HCT116 (cell line): ENCODE measurements around the gene ABHD12. TPM values are rescaled to one million over a fixed set of nuclear protein-coding genes. Genes with fewer than 3 reads are reported as not detected.
"Not testable (repeated sequence)": the region's sequence is repeated elsewhere in the genome, so short reads cannot be mapped to it uniquely, and the experiment has no call there.

Experiments used
- ATAC-seq: fragments of 200-7000 bp; cut with Tn5 transposase; 2 replicates; pipeline ENCODE4 v1.9.1; 2020; ENCODE audit warnings: mild to moderate bottlenecking, moderate library complexity
- BruUV-seq: library from RNA; stranded (reverse); fragments of 400-500 nt; replicated peaks from 2 replicates; lab custom pipeline; 2021; lab: Mats Ljungman, UMichigan
- CTCF ChIA-PET: fragments of 300-600 bp; sonication (Branson Sonifier 250); formaldehyde crosslinking; loops from one replicate; lab custom pipeline; 2021; ENCODE audit warnings: antibody characterized with exemption; lab: Charles Lee
- POLR2A ChIA-PET: fragments of 300-600, 350-600 bp; sonication (Branson Sonifier 250); formaldehyde crosslinking; loops from one replicate; lab custom pipeline; 2021; ENCODE audit warnings: antibody characterized with exemption; lab: Charles Lee
- RAD21 ChIA-PET, 2 experiments: fragments of 300-600 bp; sonication (Branson Sonifier 250); formaldehyde crosslinking; loops; one replicate each; lab custom pipeline; 2023; ENCODE audit warnings: low total read pairs in 2 of 2; ENCODE audit not compliant: uncharacterized antibody in 2 of 2, unreplicated experiment in 2 of 2, low non-redundant PET in 1 of 2; lab: Charles Lee
- DNase-seq: peaks from one replicate; pipeline ENCODE4 v3.0.0-alpha.2; 2010; ENCODE audit warnings: low read depth, low spot score
- H2AFZ ChIP-seq: fragments of 200-600 bp; shearing (Covaris generic), sonication (generic); 2 replicates; pipeline ENCODE4 v1.6.1; 2017; ENCODE audit warnings: low read depth, mixed run types, mixed read lengths, antibody characterized with exemption, low read length; ENCODE audit not compliant: poor library complexity, severe bottlenecking
- H3K27ac ChIP-seq: 2 replicates; pipeline ENCODE4 v1.5.1; 2012; ENCODE audit warnings: low read depth, low read length
- H3K27me3 ChIP-seq: fragments of 200-600 bp; sonication (generic); 2 replicates; pipeline ENCODE4 v1.6.1; 2016; ENCODE audit warnings: mixed run types, low read length, mixed read lengths; ENCODE audit not compliant: insufficient read depth
- H3K36me3 ChIP-seq, 2 experiments: fragments of 200-500 bp in 1 of 2; fragments of 200-600 bp in 1 of 2; sonication (Bioruptor generic) in 1 of 2; sonication (generic) in 1 of 2; 2 replicates each; pipeline versions ENCODE4 v1.5.1 to v1.6.1; 2014 to 2016; ENCODE audit warnings: low read length in 2 of 2, inconsistent platforms in 1 of 2, mixed read lengths in 1 of 2, mixed run types in 1 of 2; ENCODE audit not compliant: insufficient read depth in 2 of 2, control insufficient read depth in 1 of 2
- H3K4me1 ChIP-seq, 2 experiments: fragments of 200-600 bp in 1 of 2; sonication (generic) in 1 of 2; 2 replicates each; pipeline versions ENCODE4 v1.5.1 to v1.6.1; 2012 to 2017; ENCODE audit warnings: low read length in 2 of 2, inconsistent platforms in 1 of 2, mild to moderate bottlenecking in 1 of 2, mixed read lengths in 1 of 2, mixed run types in 1 of 2, moderate library complexity in 1 of 2; ENCODE audit not compliant: insufficient read depth in 2 of 2, control insufficient read depth in 1 of 2
- H3K4me2 ChIP-seq: fragments of 200-600 bp; sonication (generic); 2 replicates; pipeline ENCODE4 v1.6.1; 2017; ENCODE audit warnings: mixed run types, low read length, mixed read lengths
- H3K4me3 ChIP-seq, 2 experiments: fragments of 200-600 bp in 1 of 2; sonication (generic) in 1 of 2; replicated peaks in 1 of 2; 2 replicates each; pipeline ENCODE4 v1.5.1; 2011 to 2016; ENCODE audit warnings: low read length in 2 of 2, control low read depth in 1 of 2, low read depth in 1 of 2, mild to moderate bottlenecking in 1 of 2, mixed read lengths in 1 of 2, mixed run types in 1 of 2
- H3K79me2 ChIP-seq: fragments of 200-600 bp; sonication (generic); 2 replicates; pipeline ENCODE4 v1.6.1; 2017; ENCODE audit warnings: mild to moderate bottlenecking, mixed run types, low read length, moderate library complexity, mixed read lengths; ENCODE audit not compliant: insufficient read depth
- H3K9ac ChIP-seq: fragments of 200-600 bp; sonication (generic); 2 replicates; pipeline ENCODE4 v1.6.1; 2016; ENCODE audit warnings: low read length, mixed read lengths
- H3K9me2 ChIP-seq: fragments of 200-600 bp; sonication (generic), shearing (Covaris generic); 2 replicates; pipeline ENCODE4 v1.6.1; 2017; ENCODE audit warnings: mixed run types, mild to moderate bottlenecking, moderate library complexity; ENCODE audit not compliant: insufficient read depth
- H3K9me3 ChIP-seq, 2 experiments: fragments of 200-500 bp in 1 of 2; fragments of 200-600 bp in 1 of 2; sonication (Bioruptor generic) in 1 of 2; sonication (generic) in 1 of 2; 2 replicates each; pipeline ENCODE4 v1.6.1; 2014 to 2017; ENCODE audit warnings: low read length in 2 of 2, mixed read lengths in 2 of 2, inconsistent platforms in 1 of 2, low read depth in 1 of 2, mild to moderate bottlenecking in 1 of 2, mixed run types in 1 of 2, moderate library complexity in 1 of 2; ENCODE audit not compliant: control insufficient read depth in 1 of 2, insufficient read depth in 1 of 2
- H4K20me1 ChIP-seq: fragments of 200-600 bp; sonication (generic), shearing (Covaris generic); 2 replicates; pipeline ENCODE4 v1.6.1; 2017; ENCODE audit warnings: mixed run types, mild to moderate bottlenecking, moderate library complexity; ENCODE audit not compliant: insufficient read depth
- EGR1 ChIP-seq: IDR thresholded peaks from 2 replicates; pipeline ENCODE4 v1.6.1; 2012; ENCODE audit warnings: low read depth
- RAD21 ChIP-seq: IDR thresholded peaks from 2 replicates; pipeline ENCODE4 v1.6.1; 2012; ENCODE audit warnings: low read depth, mild to moderate bottlenecking
- SRF ChIP-seq: IDR thresholded peaks from 2 replicates; pipeline ENCODE4 v1.6.1; 2012; ENCODE audit warnings: low read depth
- intact Hi-C: fragments of 100-400 bp; cut with micrococcal nuclease; formaldehyde crosslinking; loops from 2 replicates; pipeline ENCODE4 v1.10.0; 2022
- total RNA-seq: library from RNA; stranded (reverse); gene quantifications from one replicate; pipeline ENCODE4 v1.2.1, GENCODE V29; 2021; ENCODE audit not compliant: unreplicated experiment
- TF ChIP-seq, protein P1 (sequence below), 3 experiments: fragments of 200-600 bp in 1 of 3; sonication (generic) in 1 of 3; IDR thresholded peaks in 2 of 3; conservative IDR thresholded peaks in 1 of 3; 2 replicates each; pipeline ENCODE4 v1.5.1; 2012 to 2017; ENCODE audit warnings: low read depth in 2 of 3, low read length in 2 of 3, antibody characterized with exemption in 1 of 3, borderline replicate concordance in 1 of 3, control low read depth in 1 of 3, mild to moderate bottlenecking in 1 of 3, mixed read lengths in 1 of 3, mixed run types in 1 of 3, moderate library complexity in 1 of 3; ENCODE audit not compliant: insufficient read depth in 1 of 3
- TF ChIP-seq, protein P2 (sequence below): IDR thresholded peaks from 2 replicates; pipeline ENCODE4 v1.6.1; 2012

The ABHD12 gene
- total RNA-seq, 1 experiment from 2014 or later = 31.7 TPM

DNA sequence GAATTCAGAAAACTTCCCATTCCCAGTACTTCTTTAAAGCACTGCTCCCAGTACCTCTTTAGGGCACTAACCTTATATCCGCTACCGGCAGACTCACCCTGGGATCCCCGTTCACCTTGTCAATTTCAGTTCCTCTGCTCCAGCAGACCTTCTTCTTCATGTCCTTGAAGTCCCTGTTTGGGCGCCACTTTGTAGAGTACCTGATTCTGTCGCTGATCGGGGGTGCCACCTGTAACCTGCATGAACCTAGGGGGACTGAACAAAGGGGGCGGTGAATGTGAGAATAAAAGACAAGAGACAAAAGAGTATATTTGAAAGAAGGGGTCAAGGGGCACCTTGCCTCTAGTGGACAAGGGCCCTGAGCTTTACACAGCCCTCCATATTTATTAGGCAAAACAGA, 11.9 kb upstream of the ABHD12 start (continued):
- TF ChIP-seq, protein P1, sequence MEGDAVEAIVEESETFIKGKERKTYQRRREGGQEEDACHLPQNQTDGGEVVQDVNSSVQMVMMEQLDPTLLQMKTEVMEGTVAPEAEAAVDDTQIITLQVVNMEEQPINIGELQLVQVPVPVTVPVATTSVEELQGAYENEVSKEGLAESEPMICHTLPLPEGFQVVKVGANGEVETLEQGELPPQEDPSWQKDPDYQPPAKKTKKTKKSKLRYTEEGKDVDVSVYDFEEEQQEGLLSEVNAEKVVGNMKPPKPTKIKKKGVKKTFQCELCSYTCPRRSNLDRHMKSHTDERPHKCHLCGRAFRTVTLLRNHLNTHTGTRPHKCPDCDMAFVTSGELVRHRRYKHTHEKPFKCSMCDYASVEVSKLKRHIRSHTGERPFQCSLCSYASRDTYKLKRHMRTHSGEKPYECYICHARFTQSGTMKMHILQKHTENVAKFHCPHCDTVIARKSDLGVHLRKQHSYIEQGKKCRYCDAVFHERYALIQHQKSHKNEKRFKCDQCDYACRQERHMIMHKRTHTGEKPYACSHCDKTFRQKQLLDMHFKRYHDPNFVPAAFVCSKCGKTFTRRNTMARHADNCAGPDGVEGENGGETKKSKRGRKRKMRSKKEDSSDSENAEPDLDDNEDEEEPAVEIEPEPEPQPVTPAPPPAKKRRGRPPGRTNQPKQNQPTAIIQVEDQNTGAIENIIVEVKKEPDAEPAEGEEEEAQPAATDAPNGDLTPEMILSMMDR (IDR thresholded peaks at IDR 0.05 in 2 of 3, conservative IDR thresholded peaks at IDR 0.05 in 1 of 3; ENCODE audit: borderline replicate concordance in 1 of 3, insufficient read depth in 1 of 3, low read depth in 2 of 3, low read length in 2 of 3) = no peak
- no peak for TF ChIP-seq EGR1

DNA sequence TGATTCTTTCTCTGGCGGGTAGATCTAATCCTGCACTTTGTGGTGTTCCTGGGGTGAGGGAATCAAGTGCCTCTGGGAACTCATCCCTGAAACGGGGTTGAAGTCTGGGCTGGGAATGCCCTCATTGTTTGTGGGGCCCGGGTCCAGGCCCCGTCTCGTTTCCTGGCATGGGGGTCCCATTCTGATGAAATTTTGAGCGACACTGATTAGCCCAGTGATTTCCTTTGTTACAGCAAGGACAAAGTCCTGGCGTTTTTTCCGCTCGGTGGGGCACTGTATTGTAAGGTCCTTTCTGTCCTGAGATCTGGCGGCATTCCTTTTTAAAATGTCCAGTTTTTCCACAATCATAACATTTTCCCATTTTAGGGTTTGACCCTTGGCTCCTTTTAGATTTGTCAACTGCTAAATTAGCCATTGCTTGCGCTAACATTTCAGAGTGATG, 9.7 kb upstream of the ABHD12 start:
- H3K9me3 ChIP-seq, DNase-seq, H3K4me3 ChIP-seq, H2AFZ ChIP-seq, H3K4me1 ChIP-seq, H3K9me2 ChIP-seq, H3K36me3 ChIP-seq, H3K27ac ChIP-seq, intact Hi-C loops, POLR2A ChIA-PET, H3K4me2 ChIP-seq, ATAC-seq, H3K27me3 ChIP-seq, H3K9ac ChIP-seq, H3K79me2 ChIP-seq, H4K20me1 ChIP-seq, BruUV-seq: not testable (repeated sequence)
- ChIA-PET RAD21 (interaction anchor here in 1 of 2 experiments (0.6 kb wide), 1 partner anchor 9 kb away, joined by 4 read pairs; the partner anchor contains the start of gene ABHD12), CTCF (interaction anchor here (0.9 to 2.2 kb wide), 3 partner anchors 64 to 405 kb away, joined by 3 to 19 read pairs (median 5); no protein-coding TSS in a partner anchor)

DNA sequence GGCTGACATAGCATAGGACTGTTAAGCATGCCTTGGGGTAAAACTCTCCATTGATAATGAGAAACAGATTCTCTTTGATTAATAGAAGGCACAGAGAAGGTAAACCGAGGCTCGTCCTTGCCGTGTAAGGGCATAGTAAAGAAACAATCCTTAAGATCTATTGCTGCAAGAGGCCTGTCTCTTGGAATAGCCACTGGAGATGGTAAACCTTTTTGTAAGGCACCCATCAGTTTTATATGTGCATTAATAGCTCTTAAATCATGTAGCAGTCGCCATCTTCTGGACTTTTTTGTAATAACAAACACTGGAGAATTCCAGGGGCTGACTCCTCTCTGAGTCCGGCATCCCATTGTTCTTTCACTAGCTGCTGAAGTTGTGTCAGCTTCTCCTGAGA, 8.4 kb upstream of the ABHD12 start:
- no TSS peak for BruUV-seq
- RAD21 ChIA-PET = interaction anchor here (0.8 to 1.5 kb wide), 3 partner anchors 89 to 104 kb away, joined by 3 to 6 read pairs (median 3); no protein-coding TSS in a partner anchor

More for the DNA sequence above, 8.4 kb upstream of the ABHD12 start:
- Histone ChIP-seq H3K4me2 (peak overlapping the region; percentile 13; the same call in 1 of the 2 replicates), H3K9me2 (no peaks in the 10 kb centered on the region), H3K4me1 (0 out of 4 replicates have a peak, but pooled peaks cover 0 to 2% of the 10 kb centered on the region in 2 experiments), H2AFZ (no peak overlapping the region), H3K4me3 (no peak overlapping the region), H3K9ac (no peak overlapping the region), H3K27me3 (no peaks in the 10 kb centered on the region), H3K9me3 (peaks cover 0 to 8% of the 10 kb centered on the region in 2 experiments; a peak in 2 of 4 replicates), H3K79me2 (no peaks in the 10 kb centered on the region), H3K36me3 (no peaks in the 10 kb centered on the region), H4K20me1 (no peaks in the 10 kb centered on the region), H3K27ac (no peak overlapping the region)
- ChIA-PET POLR2A (interaction anchor here (0.9 to 1.5 kb wide), 4 partner anchors 9 to 404 kb away, joined by 3 to 4 read pairs (median 3); partner anchors contain the start of gene GINS1), CTCF (interaction anchor here (0.7 to 3.3 kb wide), 13 partner anchors 8 to 404 kb away, joined by 3 to 44 read pairs (median 6); partner anchors contain the start of genes ABHD12 and GINS1)
- DNase-seq (peak; percentile 68), ATAC-seq (peak; percentile 96)
- no peak for TF ChIP-seq SRF
- TF ChIP-seq, protein P2, sequence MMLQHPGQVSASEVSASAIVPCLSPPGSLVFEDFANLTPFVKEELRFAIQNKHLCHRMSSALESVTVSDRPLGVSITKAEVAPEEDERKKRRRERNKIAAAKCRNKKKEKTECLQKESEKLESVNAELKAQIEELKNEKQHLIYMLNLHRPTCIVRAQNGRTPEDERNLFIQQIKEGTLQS = no peak
- TF ChIP-seq RAD21 = peak; percentile 84
- TF ChIP-seq, protein P1 (IDR thresholded peaks at IDR 0.05 in 2 of 3, conservative IDR thresholded peaks at IDR 0.05 in 1 of 3; ENCODE audit: borderline replicate concordance in 1 of 3, insufficient read depth in 1 of 3, low read depth in 2 of 3, low read length in 2 of 3) = peak; percentile 49 to 88 (median 67)
- intact Hi-C loops = loop anchor here (1.0 to 10.0 kb wide), 3 partner anchors 105 to 406 kb away; partner anchors contain the start of gene APMAP
